Testis (tissue), 3 donors: ENCODE measurements around the gene RPL18. TPM values are rescaled to one million over a fixed set of nuclear protein-coding genes. Genes with fewer than 3 reads are reported as not detected.
A peak's percentile ranks its signal among the peaks of the same experiment; 100 is the strongest.

Experiments
- DNase-seq: peaks from one replicate; pipeline ENCODE4 v3.0.0-alpha.2; 2019
- H3K27ac ChIP-seq, 2 donors: fragments of 200-600 bp; sonication (generic); one replicate each; pipeline ENCODE4 v1.5.1; 2019
- H3K27me3 ChIP-seq: fragments of 200-600 bp; sonication (generic); one replicate; pipeline ENCODE4 v1.5.1; 2019
- H3K36me3 ChIP-seq: fragments of 200-600 bp; sonication (generic); one replicate; pipeline ENCODE4 v1.5.1; 2017; ENCODE audit warnings: low read depth; ENCODE audit errors: missing control alignments
- H3K4me1 ChIP-seq: fragments of 200-600 bp; sonication (generic); one replicate; pipeline ENCODE4 v1.5.1; 2019
- H3K4me3 ChIP-seq, 2 donors: fragments of 200-600 bp; sonication (generic); one replicate each; pipeline ENCODE4 v1.5.1; 2017 to 2019
- H3K9me3 ChIP-seq: fragments of 200-600 bp; sonication (generic); one replicate; pipeline ENCODE4 v1.5.1; 2017
- POLR2A ChIP-seq: fragments of 450-650 bp; IDR thresholded peaks from one replicate; pipeline ENCODE4 v1.6.1; 2017; ENCODE audit warnings: antibody characterized with exemption, mild to moderate bottlenecking, moderate library complexity
- WGBS, 2 donors: methylation state at CpG; one replicate each; pipeline ENCODE4 v1.1.5; 2018; 5-methylcytosine and 5-hydroxymethylcytosine counted together
- intact Hi-C: fragments of 100-400 bp; cut with DNase I; formaldehyde crosslinking; loops from one replicate; pipeline ENCODE4 v1.15.1; 2023; ENCODE audit warnings: low total_unique reads
- polyA plus RNA-seq: library from polyadenylated mRNA; stranded (reverse); fragments of 350-450 nt; fragmentation: Illumina TruSeq; extraction: RNeasy Lipid Tissue Mini Kit (QIAGEN cat#74804); gene quantifications from one replicate; pipeline ENCODE4 v1.2.3, GENCODE V29; 2014; ENCODE audit warnings: low read depth, low replicate concordance; ENCODE audit not compliant: insufficient read depth
- total RNA-seq, 2 donors: library from RNA; depleted of rRNA; stranded (reverse); fragments of >200 nt; gene quantifications; one replicate each; pipeline ENCODE4 v1.2.3, GENCODE V29; 2016
- TF ChIP-seq, protein P1 (sequence below), 3 experiments: fragments of 450-650 bp in 2 of 3; fragments of 200-600 bp in 1 of 3; sonication (generic) in 1 of 3; IDR thresholded peaks; one replicate each; pipeline ENCODE4 v1.5.1; 2016 to 2019; ENCODE audit warnings: antibody characterized with exemption in 3 of 3, mild to moderate bottlenecking in 2 of 3, moderate library complexity in 1 of 3

The RPL18 gene
- total and polyA plus RNA-seq, 3 donors from 2014 or later = 1,047 to 1,537 (median 1,050) TPM

GRCh38 chr19:48637449-48637947, 18.5 kb upstream of the RPL18 start:
- TF ChIP-seq, protein P1, sequence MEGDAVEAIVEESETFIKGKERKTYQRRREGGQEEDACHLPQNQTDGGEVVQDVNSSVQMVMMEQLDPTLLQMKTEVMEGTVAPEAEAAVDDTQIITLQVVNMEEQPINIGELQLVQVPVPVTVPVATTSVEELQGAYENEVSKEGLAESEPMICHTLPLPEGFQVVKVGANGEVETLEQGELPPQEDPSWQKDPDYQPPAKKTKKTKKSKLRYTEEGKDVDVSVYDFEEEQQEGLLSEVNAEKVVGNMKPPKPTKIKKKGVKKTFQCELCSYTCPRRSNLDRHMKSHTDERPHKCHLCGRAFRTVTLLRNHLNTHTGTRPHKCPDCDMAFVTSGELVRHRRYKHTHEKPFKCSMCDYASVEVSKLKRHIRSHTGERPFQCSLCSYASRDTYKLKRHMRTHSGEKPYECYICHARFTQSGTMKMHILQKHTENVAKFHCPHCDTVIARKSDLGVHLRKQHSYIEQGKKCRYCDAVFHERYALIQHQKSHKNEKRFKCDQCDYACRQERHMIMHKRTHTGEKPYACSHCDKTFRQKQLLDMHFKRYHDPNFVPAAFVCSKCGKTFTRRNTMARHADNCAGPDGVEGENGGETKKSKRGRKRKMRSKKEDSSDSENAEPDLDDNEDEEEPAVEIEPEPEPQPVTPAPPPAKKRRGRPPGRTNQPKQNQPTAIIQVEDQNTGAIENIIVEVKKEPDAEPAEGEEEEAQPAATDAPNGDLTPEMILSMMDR (IDR thresholded peaks at IDR 0.05) = peak in 1 of 3 experiments; percentile 12
- TF ChIP-seq POLR2A = no peak
- DNase-seq = peak; percentile 100
- Histone ChIP-seq H3K4me1 (peaks cover 31% of the 10 kb centered on the region), H3K4me3 (peak overlapping the region; percentile 72 to 82), H3K9me3 (no peaks in the 10 kb centered on the region), H3K27me3 (no peaks in the 10 kb centered on the region), H3K36me3 (no peaks in the 10 kb centered on the region), H3K27ac (peak overlapping the region; percentile 98 to 99)
- intact Hi-C loops = no loop called here
- WGBS, 2 donors = 0% methylated on average over 12 to 38 of the region's 38 CpGs

DNA sequence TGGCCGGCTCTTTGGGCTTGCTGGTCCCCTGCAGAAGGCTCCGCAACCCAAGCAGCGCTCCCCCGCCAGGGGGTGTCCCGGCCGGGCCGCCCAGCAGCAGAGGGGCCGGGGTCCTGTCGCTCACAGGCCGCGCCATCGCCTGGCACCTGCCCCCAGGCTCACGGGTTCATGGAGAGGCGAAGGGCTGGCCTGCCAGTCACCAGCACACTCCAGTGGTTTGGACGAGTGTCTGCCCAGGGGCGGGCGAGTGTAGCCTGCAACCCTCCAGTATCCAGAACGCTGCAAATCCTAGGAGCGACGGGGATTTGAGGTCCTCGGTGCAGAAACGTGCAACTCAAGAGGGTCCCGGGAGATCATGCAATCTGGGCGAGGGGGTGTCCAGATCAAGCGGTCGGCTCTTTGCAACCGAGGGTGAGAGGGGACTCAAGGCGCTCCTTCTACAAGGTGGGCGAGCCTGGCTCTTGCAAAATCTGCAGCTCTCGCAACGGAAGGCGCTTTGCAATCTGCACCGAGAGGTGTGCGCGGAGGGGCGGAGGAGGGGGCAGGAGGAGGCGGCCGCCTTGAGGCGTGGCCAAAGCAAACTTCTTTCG, 18.0 kb upstream of the RPL18 start, which contains the start of gene DBP:
TSS of gene DBP (minus strand) at position 521 of the 590 bp plus-strand sequence. CDS start at position 136, 385 bp downstream.
- peak; percentile 60 for TF ChIP-seq POLR2A
- TF ChIP-seq, protein P1 (IDR thresholded peaks at IDR 0.05) = no peak
- Histone ChIP-seq H3K4me1 (peaks cover 36% of the 10 kb centered on the region), H3K27ac (peak within 1 kb of the TSS; percentile 98 to 99), H3K4me3 (peak within 1 kb of the TSS; percentile 72 to 82), H3K36me3 (no peaks in the 10 kb centered on the region), H3K27me3 (no peaks in the 10 kb centered on the region), H3K9me3 (no peaks in the 10 kb centered on the region)
- no peak for DNase-seq
- whole genome bisulfite sequencing, 2 donors = 1% methylated on average over 35 of the region's 40 CpGs; no CpG with 5 or more reads in 1 of the 2 donors
- intact Hi-C loops = no loop called here

GRCh38 chr19:48635966-48636858, 17.2 kb upstream of the RPL18 start:
- H3K4me1 ChIP-seq = peaks cover 37% of the 10 kb centered on the region
- no peaks in the 10 kb centered on the region for H3K9me3 ChIP-seq
- peak overlapping the region; percentile 98 to 99 for H3K27ac ChIP-seq
- H3K36me3 ChIP-seq = no peaks in the 10 kb centered on the region
- whole genome bisulfite sequencing, 2 donors = 1% methylated on average over 21 to 35 of the region's 35 CpGs
- peak; percentile 77 for DNase-seq
- intact Hi-C loops = no loop called here
- no peaks in the 10 kb centered on the region for H3K27me3 ChIP-seq
- peak overlapping the region; percentile 72 to 82 for H3K4me3 ChIP-seq
- TF ChIP-seq, protein P1 (IDR thresholded peaks at IDR 0.05) = no peak
- TF ChIP-seq POLR2A = no peak

GRCh38 chr19:48635263-48635965, 16.4 kb upstream of the RPL18 start:
- peak; percentile 88 for DNase-seq
- Histone ChIP-seq H3K27me3 (no peaks in the 10 kb centered on the region), H3K36me3 (no peaks in the 10 kb centered on the region), H3K4me1 (peaks cover 45% of the 10 kb centered on the region), H3K9me3 (no peaks in the 10 kb centered on the region), H3K27ac (peak overlapping the region; percentile 98 to 99), H3K4me3 (peak overlapping the region; percentile 72 to 82)
- WGBS, 2 donors = 0 to 3% methylated on average over 4 to 42 of the region's 67 CpGs
- intact Hi-C loops = no loop called here
- peak; percentile 81 for TF ChIP-seq POLR2A
- TF ChIP-seq, protein P1 (IDR thresholded peaks at IDR 0.05) = no peak
